ENCODE results near the gene SERGEF.

GRCh38 chr11:17796154-17796553 lies 216.7 kb downstream of the SERGEF start:
- TF ChIP-seq, protein P1, sequence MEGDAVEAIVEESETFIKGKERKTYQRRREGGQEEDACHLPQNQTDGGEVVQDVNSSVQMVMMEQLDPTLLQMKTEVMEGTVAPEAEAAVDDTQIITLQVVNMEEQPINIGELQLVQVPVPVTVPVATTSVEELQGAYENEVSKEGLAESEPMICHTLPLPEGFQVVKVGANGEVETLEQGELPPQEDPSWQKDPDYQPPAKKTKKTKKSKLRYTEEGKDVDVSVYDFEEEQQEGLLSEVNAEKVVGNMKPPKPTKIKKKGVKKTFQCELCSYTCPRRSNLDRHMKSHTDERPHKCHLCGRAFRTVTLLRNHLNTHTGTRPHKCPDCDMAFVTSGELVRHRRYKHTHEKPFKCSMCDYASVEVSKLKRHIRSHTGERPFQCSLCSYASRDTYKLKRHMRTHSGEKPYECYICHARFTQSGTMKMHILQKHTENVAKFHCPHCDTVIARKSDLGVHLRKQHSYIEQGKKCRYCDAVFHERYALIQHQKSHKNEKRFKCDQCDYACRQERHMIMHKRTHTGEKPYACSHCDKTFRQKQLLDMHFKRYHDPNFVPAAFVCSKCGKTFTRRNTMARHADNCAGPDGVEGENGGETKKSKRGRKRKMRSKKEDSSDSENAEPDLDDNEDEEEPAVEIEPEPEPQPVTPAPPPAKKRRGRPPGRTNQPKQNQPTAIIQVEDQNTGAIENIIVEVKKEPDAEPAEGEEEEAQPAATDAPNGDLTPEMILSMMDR (IDR thresholded peaks at IDR 0.05) = no peak
- TF ChIP-seq POLR2A (IDR thresholded peaks at IDR 0.05) = no peak
